ENCODE results near the gene TACC2. TPM values are rescaled to one million over a fixed set of nuclear protein-coding genes. Genes with fewer than 3 reads are reported as not detected.

TACC2 gene
- total and polyA plus RNA-seq, 2 donors (not counting 3 experiments of a cell fraction or from before 2014, with no cell fraction given) = 14.4 to 46.2 TPM

DNA sequence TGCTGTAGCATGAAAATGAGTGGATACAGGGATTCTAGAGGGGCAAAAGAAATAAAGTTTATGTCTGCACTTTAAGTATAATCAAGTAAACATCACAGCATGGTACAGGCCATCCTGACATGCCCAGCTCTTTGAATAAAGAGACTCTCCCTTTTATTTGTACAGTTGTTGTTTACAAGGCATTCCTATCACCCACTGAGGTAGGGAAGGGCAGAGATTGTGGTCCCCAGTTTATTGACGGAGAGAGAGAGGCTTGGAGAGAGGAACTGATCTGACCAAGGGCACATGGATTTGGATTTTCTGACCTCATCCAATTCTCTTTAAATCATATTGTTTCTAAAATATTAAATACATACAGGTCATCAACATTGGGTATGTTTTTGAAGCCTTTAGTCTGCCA is 53.9 kb downstream of the TACC2 start:
- intact Hi-C loops (cut with micrococcal nuclease) = no loop called here

DNA sequence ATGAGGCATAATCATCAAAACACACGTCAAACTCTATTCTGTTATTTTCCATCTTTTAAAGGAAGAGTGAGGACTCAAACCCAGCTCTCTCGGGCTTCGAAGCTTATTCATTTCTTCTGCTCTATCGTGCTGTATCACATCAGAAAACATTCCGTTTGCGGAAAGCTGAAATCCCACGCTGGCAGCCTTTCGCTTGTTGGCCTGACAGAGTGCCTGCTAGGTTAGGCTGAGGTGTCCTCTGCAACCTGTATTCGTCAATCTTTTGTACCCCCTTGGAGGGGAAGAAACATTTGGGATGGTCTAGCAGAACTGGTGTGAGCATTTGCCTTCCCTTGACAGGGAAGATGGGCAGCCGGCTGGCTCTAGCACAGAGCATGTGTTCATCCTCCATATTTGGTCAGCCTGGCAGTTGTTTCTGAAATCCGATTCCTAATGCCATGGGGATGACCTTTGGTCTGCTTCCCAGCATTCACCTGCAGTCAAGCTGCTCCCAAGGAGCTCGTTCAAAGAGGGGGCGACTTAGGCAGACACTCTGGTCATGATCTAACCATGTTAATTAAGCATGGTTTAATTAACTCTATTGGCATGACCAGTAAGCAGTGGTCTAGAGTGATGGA is 55.2 kb downstream of the TACC2 start:
- Histone ChIP-seq H3K9ac (replicated peaks; ENCODE audit: extremely low read depth, insufficient read depth, low read length) (no peak overlapping the region), H3K9me1 (replicated peaks; ENCODE audit: control insufficient read depth, extremely low read depth, insufficient read depth, low read length) (no peaks in the 10 kb centered on the region), H3K4me3 (replicated peaks in 1 of 3; ENCODE audit: insufficient read depth in 1 of 3, low read depth in 1 of 3, low read length in 3 of 3) (no peak overlapping the region), H3K27ac (ENCODE audit: insufficient read depth, low read depth, low read length) (no peak overlapping the region), H3K79me2 (ENCODE audit: control insufficient read depth, insufficient read depth, low read length) (no peaks in the 10 kb centered on the region), H3K9me3 (replicated peaks; ENCODE audit: control insufficient read depth, insufficient read depth, low read length) (no peaks in the 10 kb centered on the region), H3K4me2 (ENCODE audit: insufficient read depth, low read length) (no peak overlapping the region), H2AFZ (ENCODE audit: low read depth, low read length) (no peak overlapping the region), H4K20me1 (replicated peaks; ENCODE audit: control insufficient read depth, extremely low read depth, insufficient read depth, low read length) (no peaks in the 10 kb centered on the region), H3K4me1 (ENCODE audit: control insufficient read depth, extremely low read depth, insufficient read depth, low read length) (no peaks in the 10 kb centered on the region), H3K27me3 (ENCODE audit: control insufficient read depth in 2 of 2, insufficient read depth in 2 of 2, low read length in 2 of 2) (peaks cover 3 to 7% of the 10 kb centered on the region in 2 experiments), H3K36me3 (ENCODE audit: control insufficient read depth in 2 of 2, extremely low read depth in 1 of 2, insufficient read depth in 2 of 2, low read length in 2 of 2) (no peaks in the 10 kb centered on the region)
- dilution Hi-C loops (cut with MboI; ENCODE audit: extremely low pct_ligation_motif_present, low sequenced_read_pairs) (no loop called here), intact Hi-C loops (cut with micrococcal nuclease) (no loop called here)
- DNase-seq (ENCODE audit: low read depth, low spot score) (no peak), FAIRE-seq (no peak)
- ChIA-PET POLR2A (no interaction called here), CTCF (interaction anchor here (1.8 kb wide), 1 partner anchor 1095 kb away, joined by 5 read pairs; no protein-coding TSS in a partner anchor)
- TF ChIP-seq POLR2AphosphoS5 (IDR thresholded peaks at IDR 0.05; ENCODE audit: insufficient read depth, low read depth, low read length) = no peak
- BruUV-seq (replicated peaks) = no TSS peak

More for the DNA sequence above, 53.9 kb downstream of the TACC2 start:
- Histone ChIP-seq H3K4me3 (replicated peaks in 1 of 3; ENCODE audit: insufficient read depth in 1 of 3, low read depth in 1 of 3, low read length in 3 of 3) (no peak overlapping the region), H3K27ac (ENCODE audit: insufficient read depth, low read depth, low read length) (no peak overlapping the region), H3K36me3 (ENCODE audit: control insufficient read depth in 2 of 2, extremely low read depth in 1 of 2, insufficient read depth in 2 of 2, low read length in 2 of 2) (no peaks in the 10 kb centered on the region), H3K9me3 (replicated peaks; ENCODE audit: control insufficient read depth, insufficient read depth, low read length) (no peaks in the 10 kb centered on the region), H4K20me1 (replicated peaks; ENCODE audit: control insufficient read depth, extremely low read depth, insufficient read depth, low read length) (no peaks in the 10 kb centered on the region), H3K4me1 (ENCODE audit: control insufficient read depth, extremely low read depth, insufficient read depth, low read length) (no peaks in the 10 kb centered on the region), H3K9me1 (replicated peaks; ENCODE audit: control insufficient read depth, extremely low read depth, insufficient read depth, low read length) (no peaks in the 10 kb centered on the region), H2AFZ (ENCODE audit: low read depth, low read length) (no peak overlapping the region), H3K4me2 (ENCODE audit: insufficient read depth, low read length) (no peak overlapping the region), H3K27me3 (ENCODE audit: control insufficient read depth in 2 of 2, insufficient read depth in 2 of 2, low read length in 2 of 2) (peaks cover 3 to 7% of the 10 kb centered on the region in 2 experiments), H3K79me2 (ENCODE audit: control insufficient read depth, insufficient read depth, low read length) (no peaks in the 10 kb centered on the region), H3K9ac (replicated peaks; ENCODE audit: extremely low read depth, insufficient read depth, low read length) (no peak overlapping the region)
- no peak for TF ChIP-seq EZH2 (IDR thresholded peaks at IDR 0.05; ENCODE audit: borderline replicate concordance, low read depth, low read length, severe bottlenecking)
- TF ChIP-seq POLR2A (IDR thresholded peaks at IDR 0.05; ENCODE audit: low read depth, low read length) = no peak
- TF ChIP-seq FOS (IDR thresholded peaks at IDR 0.05; ENCODE audit: borderline replicate concordance, insufficient read depth, low read length) = no peak
- TF ChIP-seq POLR2AphosphoS5 (IDR thresholded peaks at IDR 0.05; ENCODE audit: insufficient read depth, low read depth, low read length) = no peak
- TF ChIP-seq, protein P1, sequence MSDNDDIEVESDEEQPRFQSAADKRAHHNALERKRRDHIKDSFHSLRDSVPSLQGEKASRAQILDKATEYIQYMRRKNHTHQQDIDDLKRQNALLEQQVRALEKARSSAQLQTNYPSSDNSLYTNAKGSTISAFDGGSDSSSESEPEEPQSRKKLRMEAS (IDR thresholded peaks at IDR 0.05; ENCODE audit: insufficient read depth, insufficient read length) = no peak
- no peak for TF ChIP-seq JUN (IDR thresholded peaks at IDR 0.05; ENCODE audit: borderline replicate concordance, insufficient read depth, insufficient read length, low read depth)
- CTCF ChIA-PET = interaction anchor here (0.8 to 1.8 kb wide), 2 partner anchors 9 to 1094 kb away, joined by 5 to 11 read pairs; no protein-coding TSS in a partner anchor
- FAIRE-seq (no peak), DNase-seq (ENCODE audit: low read depth, low spot score) (no peak)
- POLR2A ChIA-PET = no interaction called here
- BruUV-seq (replicated peaks) = no TSS peak
- dilution Hi-C loops (cut with MboI; ENCODE audit: extremely low pct_ligation_motif_present, low sequenced_read_pairs) = no loop called here
